ENCODE measurements around the gene UBXN10.
"Not testable (repeated sequence)": the region's sequence is repeated elsewhere in the genome, so short reads cannot be mapped to it uniquely, and the experiment has no call there.

UBXN10 gene

GRCh38 chr1:20200966-20201365, 15.1 kb downstream of the UBXN10 start:
- DNase-seq (ENCODE audit: low spot score): no peak

GRCh38 chr1:20202166-20202565, 16.3 kb downstream of the UBXN10 start:
- no peak for DNase-seq (ENCODE audit: low spot score)

GRCh38 chr1:20207546-20207945, 21.6 kb downstream of the UBXN10 start:
- no peak for DNase-seq (ENCODE audit: low spot score)

- no peak for DNase-seq (ENCODE audit: low spot score)
These were observed 23.6 kb downstream of the UBXN10 start for GRCh38 chr1:20209471-20209870.

GRCh38 chr1:20210736-20211460, 25.0 kb downstream of the UBXN10 start:
- no peak for DNase-seq (ENCODE audit: low spot score)

DNA sequence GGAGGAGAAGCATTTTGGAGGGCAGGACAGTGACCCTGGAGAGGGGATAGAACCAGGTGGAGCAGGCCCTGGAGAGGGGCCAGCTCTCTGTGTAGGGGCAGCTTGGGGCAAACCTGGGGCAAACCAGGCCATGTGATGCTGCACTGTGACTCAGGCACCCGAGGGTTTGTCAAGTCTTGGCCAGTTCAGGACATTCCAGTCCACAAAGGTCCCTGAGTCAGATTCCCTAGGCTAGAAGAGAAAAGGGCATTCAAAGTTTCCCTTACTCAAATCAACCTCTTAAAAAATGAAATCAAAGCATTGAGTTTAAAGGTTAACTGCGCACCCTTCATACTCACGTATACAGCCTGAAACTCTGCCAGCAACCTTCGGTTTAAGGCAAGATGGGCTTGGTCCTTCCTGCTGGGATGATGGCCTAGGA, 25.6 kb downstream of the UBXN10 start:
- no peak for DNase-seq (ENCODE audit: low spot score)

DNA sequence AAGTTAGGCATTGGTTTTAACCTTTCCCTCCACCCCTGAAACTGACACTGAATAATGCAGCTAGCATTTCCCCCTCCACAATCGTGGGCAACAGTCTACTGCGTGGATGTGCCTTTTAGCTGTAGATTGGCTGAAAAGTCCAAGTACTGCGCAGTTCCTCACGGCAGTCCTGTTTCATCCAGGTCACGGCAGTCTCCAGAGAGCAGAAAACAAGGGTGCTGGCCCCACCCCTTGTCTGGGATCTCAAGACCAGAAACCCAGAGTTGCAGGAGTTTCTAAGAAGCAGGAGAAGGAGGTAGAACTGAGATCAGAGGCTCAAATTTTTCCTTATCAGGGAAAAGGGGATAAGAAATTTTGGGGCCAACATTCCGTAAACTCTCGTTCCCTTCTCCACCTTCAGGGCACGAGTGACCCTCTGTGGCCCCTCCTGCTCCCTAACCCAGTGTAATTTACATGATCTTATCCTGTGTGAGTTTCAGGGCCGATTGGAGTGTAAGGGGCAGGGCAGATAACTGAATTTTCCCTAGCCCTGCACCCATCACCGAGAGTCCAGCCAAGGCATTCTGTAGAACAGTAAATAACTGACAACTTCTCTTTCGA, 26.3 kb downstream of the UBXN10 start:
- no peak for DNase-seq (ENCODE audit: low spot score)

DNA sequence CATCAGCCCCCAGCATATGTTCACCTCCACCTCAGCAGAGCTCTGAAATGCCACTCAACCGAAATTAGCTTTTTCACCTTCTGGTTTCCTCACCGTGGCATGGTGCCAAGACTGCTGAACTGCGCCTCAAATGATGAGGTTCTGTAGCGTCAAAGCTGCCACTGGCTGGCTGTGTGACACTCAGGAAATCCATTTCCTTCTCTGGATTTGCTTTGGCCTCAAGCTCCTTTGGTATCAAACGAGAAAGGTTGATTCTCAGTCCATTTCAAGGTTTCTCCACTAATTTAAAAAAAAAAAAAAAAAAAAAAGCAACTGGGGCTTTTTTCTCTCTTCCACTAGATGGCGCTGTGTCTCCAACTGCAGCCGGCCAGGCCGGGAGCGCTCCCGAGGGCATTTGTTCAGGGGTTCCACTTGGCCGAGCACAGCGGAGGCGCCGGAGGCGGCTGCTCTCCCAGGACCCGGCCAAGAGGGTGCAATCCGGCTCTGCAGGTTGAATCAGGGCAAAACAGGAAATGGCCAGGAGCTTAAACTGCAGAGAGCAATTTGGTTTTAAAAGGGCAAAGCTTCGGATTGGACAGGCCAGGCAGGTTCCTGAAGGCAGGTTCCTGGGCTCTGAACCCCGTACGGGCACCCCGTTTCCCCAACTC, 26.9 kb downstream of the UBXN10 start:
- peak; percentile 62 for DNase-seq (ENCODE audit: low spot score)

- DNase-seq (ENCODE audit: low spot score): no peak
These were observed 29.8 kb downstream of the UBXN10 start for GRCh38 chr1:20215716-20216115.

- no peak for DNase-seq (ENCODE audit: low spot score)
These were observed 30.7 kb downstream of the UBXN10 start for GRCh38 chr1:20216574-20216973.

- not testable (repeated sequence) for DNase-seq (ENCODE audit: low spot score)
These were observed 33.2 kb downstream of the UBXN10 start for GRCh38 chr1:20219053-20219452.

DNA sequence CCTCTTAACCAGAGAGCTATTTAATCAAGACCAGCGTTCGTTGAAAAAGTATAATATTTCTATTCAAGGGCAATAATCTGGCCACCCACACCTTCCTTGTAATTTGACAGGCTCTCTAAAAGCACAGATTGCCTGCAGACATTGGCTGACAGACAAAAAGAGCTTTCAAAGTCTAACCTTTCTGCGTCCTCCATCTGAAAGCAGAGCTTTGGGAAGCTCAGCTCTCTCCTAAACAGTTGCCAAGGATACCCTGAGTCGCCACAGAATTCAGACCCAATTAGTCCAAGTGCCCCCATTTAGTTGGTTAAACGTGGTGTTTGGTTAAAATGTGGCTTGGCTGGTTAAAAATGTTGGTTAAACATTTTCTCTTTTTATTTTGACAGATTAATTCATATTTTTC, 34.1 kb downstream of the UBXN10 start:
- DNase-seq (ENCODE audit: low spot score): no peak

DNA sequence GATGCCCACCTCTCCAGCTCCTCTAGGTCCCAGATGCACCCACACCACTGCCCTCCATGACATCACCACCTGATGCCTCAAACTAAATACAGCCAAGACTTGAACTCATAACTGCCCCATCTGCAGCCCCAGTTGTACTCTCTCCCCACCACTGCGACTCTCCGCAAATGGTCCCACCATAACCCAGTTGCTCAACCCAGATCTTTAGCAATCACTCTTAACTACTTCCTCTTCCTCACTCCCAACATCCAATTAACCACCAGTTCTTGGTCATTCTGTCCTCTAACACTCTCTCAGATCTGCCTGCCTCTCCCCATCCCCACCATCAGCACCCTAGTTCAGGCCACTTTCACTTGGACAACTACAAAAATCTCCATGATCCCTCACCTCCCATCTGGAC, 37.2 kb downstream of the UBXN10 start:
- no peak for DNase-seq (ENCODE audit: low spot score)

GRCh38 chr1:20223551-20224419, 37.9 kb downstream of the UBXN10 start:
- no peak for DNase-seq (ENCODE audit: low spot score)

DNA sequence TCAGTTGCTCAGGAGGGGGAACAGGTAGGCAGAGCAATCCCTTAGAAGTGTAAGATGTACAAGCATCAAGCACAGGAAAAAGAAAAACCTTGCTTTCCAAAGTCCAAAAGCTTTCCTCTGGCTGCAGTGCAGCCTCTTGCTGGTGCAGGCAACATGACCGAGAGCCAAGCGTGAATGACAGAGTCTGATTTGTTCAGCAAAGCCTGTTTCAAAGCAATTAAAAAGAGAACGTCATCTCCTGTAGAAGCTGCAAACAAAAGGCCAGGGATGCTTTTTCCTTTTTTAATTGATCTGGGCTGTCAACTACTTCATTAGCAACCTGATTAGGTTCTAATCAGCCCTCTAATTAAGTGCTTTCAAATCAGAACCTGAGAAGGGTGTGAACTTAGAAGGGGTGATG, 38.6 kb downstream of the UBXN10 start:
- DNase-seq (ENCODE audit: low spot score): no peak

- no peak for DNase-seq (ENCODE audit: low spot score)
These were observed 41.8 kb downstream of the UBXN10 start for GRCh38 chr1:20227704-20228103.

GRCh38 chr1:20228314-20228825, 42.5 kb downstream of the UBXN10 start:
- DNase-seq (ENCODE audit: low spot score): no peak

GRCh38 chr1:20229171-20229570, 43.3 kb downstream of the UBXN10 start:
- no peak for DNase-seq (ENCODE audit: low spot score)

DNA sequence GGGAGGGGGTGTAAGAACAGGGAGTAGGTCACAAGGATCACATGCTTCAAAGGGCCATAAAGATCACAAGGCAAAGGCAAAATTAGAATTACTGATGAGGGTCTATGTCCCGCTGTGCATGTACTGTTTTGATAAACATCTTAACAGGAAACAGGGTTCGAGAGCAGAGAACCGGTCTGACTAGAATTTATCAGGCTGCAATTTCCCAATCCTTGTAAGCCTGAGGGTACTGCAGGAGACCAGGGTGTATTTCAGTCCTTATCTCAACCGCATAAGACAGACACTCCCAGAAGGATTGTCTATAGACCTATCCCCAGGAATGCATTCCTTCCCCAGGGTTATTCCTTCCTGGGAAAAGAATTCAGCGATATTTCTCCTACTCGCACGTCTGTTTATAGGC, 46.7 kb downstream of the UBXN10 start:
- not testable (repeated sequence) for DNase-seq (ENCODE audit: low spot score)

GRCh38 chr1:20233394-20233793, 47.5 kb downstream of the UBXN10 start:
- DNase-seq (ENCODE audit: low spot score): no peak

GRCh38 chr1:20233866-20234265, 48.0 kb downstream of the UBXN10 start:
- DNase-seq (ENCODE audit: low spot score): no peak
